ENCODE results near the gene ELOVL4.

DNA sequence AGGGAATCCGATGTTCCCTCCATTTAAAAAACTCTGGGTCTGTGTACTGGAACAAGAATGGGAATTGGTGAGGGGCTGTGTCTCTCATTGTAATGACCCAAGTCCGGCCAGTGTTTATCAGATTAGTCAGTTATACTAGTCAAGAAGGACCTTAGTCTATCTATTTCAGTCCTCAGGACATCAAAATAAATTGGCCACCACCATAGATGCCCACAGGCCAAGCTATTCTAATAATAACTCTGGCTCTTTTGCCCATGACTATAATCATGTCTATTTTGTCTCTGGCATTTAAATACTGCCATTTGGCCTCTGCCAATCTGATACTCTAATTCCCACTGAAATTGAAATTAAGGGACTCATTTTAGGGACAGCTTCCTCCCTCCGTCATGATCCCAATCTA is 37.8 kb downstream of the ELOVL4 start:
- TF ChIP-seq, protein P1, sequence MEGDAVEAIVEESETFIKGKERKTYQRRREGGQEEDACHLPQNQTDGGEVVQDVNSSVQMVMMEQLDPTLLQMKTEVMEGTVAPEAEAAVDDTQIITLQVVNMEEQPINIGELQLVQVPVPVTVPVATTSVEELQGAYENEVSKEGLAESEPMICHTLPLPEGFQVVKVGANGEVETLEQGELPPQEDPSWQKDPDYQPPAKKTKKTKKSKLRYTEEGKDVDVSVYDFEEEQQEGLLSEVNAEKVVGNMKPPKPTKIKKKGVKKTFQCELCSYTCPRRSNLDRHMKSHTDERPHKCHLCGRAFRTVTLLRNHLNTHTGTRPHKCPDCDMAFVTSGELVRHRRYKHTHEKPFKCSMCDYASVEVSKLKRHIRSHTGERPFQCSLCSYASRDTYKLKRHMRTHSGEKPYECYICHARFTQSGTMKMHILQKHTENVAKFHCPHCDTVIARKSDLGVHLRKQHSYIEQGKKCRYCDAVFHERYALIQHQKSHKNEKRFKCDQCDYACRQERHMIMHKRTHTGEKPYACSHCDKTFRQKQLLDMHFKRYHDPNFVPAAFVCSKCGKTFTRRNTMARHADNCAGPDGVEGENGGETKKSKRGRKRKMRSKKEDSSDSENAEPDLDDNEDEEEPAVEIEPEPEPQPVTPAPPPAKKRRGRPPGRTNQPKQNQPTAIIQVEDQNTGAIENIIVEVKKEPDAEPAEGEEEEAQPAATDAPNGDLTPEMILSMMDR (IDR thresholded peaks at IDR 0.05) = no peak
- TF ChIP-seq POLR2A (IDR thresholded peaks at IDR 0.05) = no peak
